ENCODE data around the gene TBL1X. TPM values are rescaled to one million over a fixed set of nuclear protein-coding genes. Genes with fewer than 3 reads are reported as not detected.

Gene TBL1X
- total RNA-seq, 2 experiments from 2014 or later, result 33.1 to 33.9 TPM

- peak overlapping the region; percentile 72 for H3K27ac Mint-ChIP-seq
- peak; percentile 21 for DNase-seq
- no peaks in the 10 kb centered on the region for H3K27me3 Mint-ChIP-seq
- H3K9me3 Mint-ChIP-seq, result peaks cover 4% of the 10 kb centered on the region
- H3K36me3 Mint-ChIP-seq, result peaks cover 38% of the 10 kb centered on the region
- H3K4me1 Mint-ChIP-seq, result peaks cover 22% of the 10 kb centered on the region
- no peak overlapping the region for H3K4me3 Mint-ChIP-seq
These were observed 212.4 kb downstream of the TBL1X start for GRCh38 chrX:9677098-9677739.

- H3K27ac Mint-ChIP-seq, result peak overlapping the region; percentile 59
- H3K36me3 Mint-ChIP-seq, result peaks cover 33% of the 10 kb centered on the region
- no peaks in the 10 kb centered on the region for H3K27me3 Mint-ChIP-seq
- peaks cover 18% of the 10 kb centered on the region for H3K4me1 Mint-ChIP-seq
- no peak for DNase-seq
- peaks cover 4% of the 10 kb centered on the region for H3K9me3 Mint-ChIP-seq
- no peak overlapping the region for H3K4me3 Mint-ChIP-seq
These were observed 213.5 kb downstream of the TBL1X start for GRCh38 chrX:9678215-9678965.

- Mint-ChIP-seq H3K36me3 (peaks cover 28% of the 10 kb centered on the region), H3K4me1 (peaks cover 18% of the 10 kb centered on the region), H3K27ac (no peak overlapping the region), H3K4me3 (no peak overlapping the region), H3K27me3 (no peaks in the 10 kb centered on the region), H3K9me3 (peaks cover 4% of the 10 kb centered on the region)
- DNase-seq, result no peak
These were observed 216.2 kb downstream of the TBL1X start for GRCh38 chrX:9681011-9681410.

- no peak overlapping the region for H3K4me3 Mint-ChIP-seq
- peaks cover 25% of the 10 kb centered on the region for H3K36me3 Mint-ChIP-seq
- no peak for DNase-seq
- no peak overlapping the region for H3K27ac Mint-ChIP-seq
- H3K27me3 Mint-ChIP-seq, result no peaks in the 10 kb centered on the region
- peaks cover 18% of the 10 kb centered on the region for H3K4me1 Mint-ChIP-seq
- H3K9me3 Mint-ChIP-seq, result peaks cover 3% of the 10 kb centered on the region
These were observed 216.6 kb downstream of the TBL1X start for GRCh38 chrX:9681422-9681821.

GRCh38 chrX:9682456-9682855 is 217.6 kb downstream of the TBL1X start:
- H3K4me1 Mint-ChIP-seq, result peaks cover 13% of the 10 kb centered on the region
- no peaks in the 10 kb centered on the region for H3K27me3 Mint-ChIP-seq

GRCh38 chrX:9682861-9683260 is 218.0 kb downstream of the TBL1X start:
- Mint-ChIP-seq H3K4me3 (no peak overlapping the region), H3K27ac (no peak overlapping the region), H3K9me3 (no peaks in the 10 kb centered on the region), H3K4me1 (peaks cover 9% of the 10 kb centered on the region), H3K36me3 (peaks cover 19% of the 10 kb centered on the region), H3K27me3 (no peaks in the 10 kb centered on the region)
- DNase-seq, result no peak

More at GRCh38 chrX:9682456-9682855, 217.6 kb downstream of the TBL1X start:
- H3K9me3 Mint-ChIP-seq, result no peaks in the 10 kb centered on the region
- H3K4me3 Mint-ChIP-seq, result no peak overlapping the region
- peaks cover 20% of the 10 kb centered on the region for H3K36me3 Mint-ChIP-seq
- H3K27ac Mint-ChIP-seq, result no peak overlapping the region
- DNase-seq, result no peak

GRCh38 chrX:9683350-9683749 is 218.5 kb downstream of the TBL1X start:
- no peak for DNase-seq
- H3K9me3 Mint-ChIP-seq, result no peaks in the 10 kb centered on the region
- H3K4me3 Mint-ChIP-seq, result no peak overlapping the region
- peaks cover 6% of the 10 kb centered on the region for H3K4me1 Mint-ChIP-seq
- H3K27me3 Mint-ChIP-seq, result no peaks in the 10 kb centered on the region
- peaks cover 15% of the 10 kb centered on the region for H3K36me3 Mint-ChIP-seq
- no peak overlapping the region for H3K27ac Mint-ChIP-seq

- no peak overlapping the region for H3K4me3 Mint-ChIP-seq
- no peak overlapping the region for H3K27ac Mint-ChIP-seq
- DNase-seq, result no peak
- peaks cover 7% of the 10 kb centered on the region for H3K36me3 Mint-ChIP-seq
- H3K27me3 Mint-ChIP-seq, result no peaks in the 10 kb centered on the region
- no peaks in the 10 kb centered on the region for H3K4me1 Mint-ChIP-seq
- no peaks in the 10 kb centered on the region for H3K9me3 Mint-ChIP-seq
These were observed 223.0 kb downstream of the TBL1X start for GRCh38 chrX:9687899-9688298.

- Mint-ChIP-seq H3K4me1 (peaks cover 3% of the 10 kb centered on the region), H3K27me3 (no peaks in the 10 kb centered on the region), H3K4me3 (no peak overlapping the region), H3K36me3 (peaks cover 7% of the 10 kb centered on the region), H3K9me3 (no peaks in the 10 kb centered on the region), H3K27ac (no peak overlapping the region)
- no peak for DNase-seq
These were observed 224.0 kb downstream of the TBL1X start for GRCh38 chrX:9688833-9689232.

- H3K27me3 Mint-ChIP-seq, result no peaks in the 10 kb centered on the region
- DNase-seq, result no peak
- H3K4me3 Mint-ChIP-seq, result no peak overlapping the region
- peaks cover 7% of the 10 kb centered on the region for H3K36me3 Mint-ChIP-seq
- no peaks in the 10 kb centered on the region for H3K9me3 Mint-ChIP-seq
- no peak overlapping the region for H3K27ac Mint-ChIP-seq
- H3K4me1 Mint-ChIP-seq, result peaks cover 3% of the 10 kb centered on the region
These were observed 225.2 kb downstream of the TBL1X start for GRCh38 chrX:9690046-9690445.

GRCh38 chrX:9693307-9694001 is 228.6 kb downstream of the TBL1X start:
- H3K4me1 Mint-ChIP-seq, result peaks cover 3% of the 10 kb centered on the region
- H3K27ac Mint-ChIP-seq, result no peak overlapping the region
- H3K36me3 Mint-ChIP-seq, result peaks cover 9% of the 10 kb centered on the region
- DNase-seq, result no peak
- H3K27me3 Mint-ChIP-seq, result no peaks in the 10 kb centered on the region
- no peak overlapping the region for H3K4me3 Mint-ChIP-seq
- H3K9me3 Mint-ChIP-seq, result no peaks in the 10 kb centered on the region

- no peak overlapping the region for H3K4me3 Mint-ChIP-seq
- H3K4me1 Mint-ChIP-seq, result peaks cover under 1% of the 10 kb centered on the region
- no peak overlapping the region for H3K27ac Mint-ChIP-seq
- H3K27me3 Mint-ChIP-seq, result no peaks in the 10 kb centered on the region
- H3K36me3 Mint-ChIP-seq, result peaks cover 22% of the 10 kb centered on the region
- no peak for DNase-seq
- H3K9me3 Mint-ChIP-seq, result no peaks in the 10 kb centered on the region
These were observed 233.7 kb downstream of the TBL1X start for GRCh38 chrX:9698576-9698975.

- Mint-ChIP-seq H3K4me3 (no peak overlapping the region), H3K27me3 (no peaks in the 10 kb centered on the region), H3K36me3 (peaks cover 35% of the 10 kb centered on the region), H3K9me3 (no peaks in the 10 kb centered on the region), H3K27ac (no peak overlapping the region), H3K4me1 (no peaks in the 10 kb centered on the region)
- DNase-seq, result no peak
These were observed 235.7 kb downstream of the TBL1X start for GRCh38 chrX:9700555-9700954.

- peaks cover 34% of the 10 kb centered on the region for H3K36me3 Mint-ChIP-seq
- H3K27me3 Mint-ChIP-seq, result no peaks in the 10 kb centered on the region
- no peak overlapping the region for H3K27ac Mint-ChIP-seq
- H3K4me1 Mint-ChIP-seq, result no peaks in the 10 kb centered on the region
- H3K9me3 Mint-ChIP-seq, result no peaks in the 10 kb centered on the region
- no peak for DNase-seq
- no peak overlapping the region for H3K4me3 Mint-ChIP-seq
These were observed 236.9 kb downstream of the TBL1X start for GRCh38 chrX:9701790-9702189.

GRCh38 chrX:9703406-9703805 is 238.5 kb downstream of the TBL1X start:
- Mint-ChIP-seq H3K4me3 (no peak overlapping the region), H3K9me3 (no peaks in the 10 kb centered on the region), H3K27ac (no peak overlapping the region), H3K27me3 (no peaks in the 10 kb centered on the region), H3K4me1 (no peaks in the 10 kb centered on the region), H3K36me3 (peaks cover 33% of the 10 kb centered on the region)
- DNase-seq, result no peak
